GM12878 (cell line): ENCODE results near the gene GSTCD. TPM values are rescaled to one million over a fixed set of nuclear protein-coding genes. Genes with fewer than 3 reads are reported as not detected.

Experiments
- ATAC-seq: fragments of 200-7000 bp; cut with Tn5 transposase; 3 replicates; pipeline ENCODE4 v1.9.1; 2020; ENCODE audit warnings: mild to moderate bottlenecking, moderate library complexity
- BruUV-seq: library from RNA; stranded (reverse); fragments of 400-500 nt; replicated peaks from 2 replicates; lab custom pipeline; 2021; lab: Mats Ljungman, UMichigan
- CTCF ChIA-PET: fragments of 300-600 bp; sonication (Branson Sonifier 250); formaldehyde crosslinking; extraction: SDS; loops from one replicate; lab custom pipeline; 2021; ENCODE audit warnings: inconsistent platforms; lab: Yijun Ruan, JAX
- POLR2A ChIA-PET: fragments of 350-600 bp; formaldehyde crosslinking; extraction: SDS; loops from one replicate; lab custom pipeline; 2021; ENCODE audit warnings: inconsistent platforms; lab: Charles Lee
- RAD21 ChIA-PET: fragments of 300-600 bp; sonication (Branson Sonifier 250); formaldehyde crosslinking; loops from one replicate; lab custom pipeline; 2023; ENCODE audit warnings: antibody characterized with exemption; ENCODE audit not compliant: unreplicated experiment; lab: Charles Lee
- SMC1A ChIA-PET: fragments of 300-600 bp; sonication (Branson Sonifier 250); formaldehyde crosslinking; loops from one replicate; lab custom pipeline; 2023; ENCODE audit not compliant: unreplicated experiment, uncharacterized antibody; lab: Charles Lee
- DNase-seq: peaks from one replicate; pipeline ENCODE4 v3.0.0-alpha.2; 2011; ENCODE audit warnings: low read depth, low spot score
- FAIRE-seq: peaks from 3 replicates; lab custom pipeline; 2011; peaks lifted over from hg19 to GRCh38; lab: Jason Lieb, UNC
- H2AFZ ChIP-seq: 2 replicates; pipeline ENCODE4 v1.6.0; 2011; ENCODE audit warnings: low read depth, low read length, control low read depth; ENCODE audit not compliant: control insufficient read depth
- H3K27ac ChIP-seq: 2 replicates; pipeline ENCODE4 v1.5.1; 2011; ENCODE audit warnings: control low read depth; ENCODE audit not compliant: control insufficient read depth, insufficient read depth
- H3K27me3 ChIP-seq, 2 experiments: replicated peaks in 1 of 2; 2 replicates each; pipeline versions ENCODE4 v1.6.0 to v1.6.1; 2011; ENCODE audit warnings: low read length in 1 of 2; ENCODE audit not compliant: control insufficient read depth in 2 of 2, insufficient read depth in 2 of 2
- H3K36me3 ChIP-seq, 2 experiments: 2 replicates each; pipeline ENCODE4 v1.5.1; 2011; ENCODE audit warnings: low read length in 1 of 2; ENCODE audit not compliant: control insufficient read depth in 2 of 2, insufficient read depth in 2 of 2
- H3K4me1 ChIP-seq: 2 replicates; pipeline ENCODE4 v1.6.1; 2011; ENCODE audit warnings: mild to moderate bottlenecking, low read length, moderate library complexity, mixed read lengths; ENCODE audit not compliant: control insufficient read depth, insufficient read depth
- H3K4me2 ChIP-seq: 2 replicates; pipeline ENCODE4 v1.6.0; 2011; ENCODE audit warnings: control low read depth; ENCODE audit not compliant: control insufficient read depth, insufficient read depth
- H3K4me3 ChIP-seq: fragments of 200-600 bp; sonication (generic); 2 replicates; pipeline ENCODE4 v1.5.1; 2016
- H3K79me2 ChIP-seq: 2 replicates; pipeline ENCODE4 v1.6.0; 2011; ENCODE audit warnings: low read length; ENCODE audit not compliant: control insufficient read depth, insufficient read depth
- H3K9ac ChIP-seq: 2 replicates; pipeline ENCODE4 v1.8.0; 2011; ENCODE audit warnings: low read length, control low read depth, mixed read lengths; ENCODE audit not compliant: control insufficient read depth, insufficient read depth
- H3K9me3 ChIP-seq: replicated peaks from 3 replicates; pipeline ENCODE4 v1.5.1; 2011; ENCODE audit warnings: mild to moderate bottlenecking, low read length; ENCODE audit not compliant: control insufficient read depth, insufficient read depth
- H4K20me1 ChIP-seq: 2 replicates; pipeline ENCODE4 v1.6.0; 2011; ENCODE audit not compliant: control insufficient read depth, insufficient read depth
- ATF7 ChIP-seq: fragments of 450-650 bp; IDR thresholded peaks from 2 replicates; pipeline ENCODE4 v1.6.1; 2016; ENCODE audit warnings: low read depth, mild to moderate bottlenecking
- CHD2 ChIP-seq: IDR thresholded peaks from 2 replicates; pipeline ENCODE4 v1.6.1; 2011; ENCODE audit warnings: low read depth, low read length, improper control_type of control experiment, borderline replicate concordance
- EZH2 ChIP-seq: IDR thresholded peaks from 2 replicates; pipeline ENCODE4 v1.6.1; 2012; ENCODE audit warnings: low read depth, mild to moderate bottlenecking, control low read depth, inconsistent platforms, low read length, borderline replicate concordance; ENCODE audit not compliant: control insufficient read depth
- JUND ChIP-seq: IDR thresholded peaks from 2 replicates; pipeline ENCODE4 v1.6.1; 2012; ENCODE audit warnings: low read depth, mild to moderate bottlenecking, low read length, improper control_type of control experiment, moderate library complexity
- MXI1 ChIP-seq: fragments of 150-350 bp; IDR thresholded peaks from 2 replicates; pipeline ENCODE4 v1.6.1; 2011; ENCODE audit warnings: low read depth, mild to moderate bottlenecking, inconsistent platforms, low read length, improper control_type of control experiment
- NR2C1 ChIP-seq: fragments of 450-650 bp; IDR thresholded peaks from 2 replicates; pipeline ENCODE4 v1.6.1; 2017; ENCODE audit warnings: antibody characterized with exemption, mild to moderate bottlenecking, moderate library complexity
- NRF1 ChIP-seq: conservative IDR thresholded peaks from 2 replicates; pipeline ENCODE4 v1.6.1; 2011; ENCODE audit warnings: mild to moderate bottlenecking, low read depth, low read length, improper control_type of control experiment
- POLR2AphosphoS5 ChIP-seq: IDR thresholded peaks from 2 replicates; pipeline ENCODE4 v1.6.1; 2011; ENCODE audit warnings: mild to moderate bottlenecking, low read length, inconsistent platforms
- SIX5 ChIP-seq: IDR thresholded peaks from 2 replicates; pipeline ENCODE4 v1.6.1; 2011; ENCODE audit warnings: mild to moderate bottlenecking, low read depth, low read length, moderate library complexity; ENCODE audit not compliant: severe bottlenecking
- ZBTB40 ChIP-seq: fragments of 450-650 bp; IDR thresholded peaks from 2 replicates; pipeline ENCODE4 v1.6.1; 2016; ENCODE audit warnings: mild to moderate bottlenecking, moderate library complexity, borderline replicate concordance
- WGBS: methylation state at CpG from one replicate; pipeline ENCODE4 v1.1.6; 2016; ENCODE audit warnings: low lambda C conversion rate; ENCODE audit not compliant: insufficient replicate concordance, insufficient coverage; ENCODE audit errors: missing lambda C conversion rate; 5-methylcytosine and 5-hydroxymethylcytosine counted together
- in situ Hi-C: fragments of 300-500 bp; cut with MboI; formaldehyde crosslinking; loops from 9 replicates; pipeline ENCODE4 v1.14.3; 2018; ENCODE audit warnings: mixed read lengths
- intact Hi-C: fragments of 100-400 bp; cut with micrococcal nuclease; formaldehyde crosslinking; loops from one replicate; pipeline ENCODE4 v1.14.2; 2022; ENCODE audit not compliant: unreplicated experiment
- polyA plus RNA-seq, 11 experiments: library from polyadenylated mRNA; depleted of rRNA in 4 of 11; unstranded in 6 of 11; stranded (reverse) in 5 of 11; fragments of >200 nt; fragmentation: Nextera tagmentation in 4 of 11; fragmentation: Illumina TruSeq in 1 of 11; extraction: Ambion mirVana in 4 of 11; extraction: Trizol in 1 of 11; gene quantifications; 1 replicate in 1 of 11; 2 replicates in 10 of 11; pipeline versions ENCODE4 v1.2.1 to v1.2.3, GENCODE V29; 2011 to 2016; ENCODE audit warnings: inconsistent platforms in 2 of 11, missing spikeins in 2 of 11, low read depth in 1 of 11
- total RNA-seq, 4 experiments: library from RNA; depleted of rRNA in 3 of 4; stranded (reverse); fragments of >200 nt in 3 of 4; fragmentation: Illumina TruSeq in 1 of 4; extraction: Trizol in 1 of 4; gene quantifications; 2 replicates each; pipeline versions ENCODE4 v1.2.1 to v1.2.3, GENCODE V29; 2013 to 2021

The GSTCD gene
- total and polyA plus RNA-seq, 10 of the 15 experiments (the other 5 are each of a cell fraction or from before 2014, with no cell fraction given), result 4.3 to 28.4 (median 14.1) TPM

- ChIA-PET CTCF (no interaction called here), POLR2A (interaction anchor here (0.6 kb wide), 1 partner anchor 176 kb away, joined by 3 read pairs; no protein-coding TSS in a partner anchor), SMC1A (interaction anchor here (0.5 to 1.2 kb wide), 2 partner anchors 80 to 84 kb away, joined by 3 to 4 read pairs; no protein-coding TSS in a partner anchor), RAD21 (no interaction called here)
- BruUV-seq, result no TSS peak
- Histone ChIP-seq H3K27me3 (no peaks in the 10 kb centered on the region), H4K20me1 (no peaks in the 10 kb centered on the region), H3K9me3 (no peaks in the 10 kb centered on the region; the same call in 2 of the 3 replicates), H2AFZ (no peak overlapping the region), H3K4me1 (no peaks in the 10 kb centered on the region), H3K36me3 (peaks cover 0 to 1% of the 10 kb centered on the region in 2 experiments; a peak in 2 of 4 replicates), H3K4me2 (no peak overlapping the region), H3K27ac (no peak overlapping the region), H3K79me2 (no peaks in the 10 kb centered on the region)
- 97% methylated on average over 6 of the region's 6 CpGs for WGBS
- intact Hi-C loops (no loop called here), in situ Hi-C loops (no loop called here)
- FAIRE-seq (no peak), ATAC-seq (no peak)
- no peak for TF ChIP-seq ZBTB40
- no peak for TF ChIP-seq NR2C1
- TF ChIP-seq NRF1, result no peak
- TF ChIP-seq EZH2, result no peak
- TF ChIP-seq ATF7, result no peak
- no peak for TF ChIP-seq POLR2AphosphoS5
- TF ChIP-seq MXI1, result no peak
- no peak for TF ChIP-seq CHD2
- TF ChIP-seq SIX5, result no peak
- no peak for TF ChIP-seq JUND
- TF ChIP-seq, all 136 proteins: peak for 0
- Histone ChIP-seq H3K9ac (no peak overlapping the region), H3K4me3 (no peak overlapping the region)
- DNase-seq, result no peak
These were observed 126.6 kb downstream of the GSTCD start for GRCh38 chr4:105835177-105835576.
